NK-92 (cell line): ENCODE data around the gene FOXS1.

ENCODE experiments used
- DNase-seq: peaks from one replicate; lab custom pipeline; 2025; ENCODE audit not compliant: unreplicated experiment; lab: John Stamatoyannopoulos, UW

The FOXS1 gene

GRCh38 chr20:31845300-31845863, at the start of gene FOXS1:
Gene FOXS1 (minus strand): TSS chr20:31845604. CDS start chr20:31845542, 62 bp downstream.
- DNase-seq: no peak

- DNase-seq: no peak
Measured at GRCh38 chr20:31890646-31891045, 45.2 kb upstream of the FOXS1 start.

GRCh38 chr20:31883829-31884228, 38.4 kb upstream of the FOXS1 start:
- DNase-seq: no peak

- DNase-seq: no peak
Measured at GRCh38 chr20:31881945-31882344, 36.5 kb upstream of the FOXS1 start.

GRCh38 chr20:31879143-31879987, 34.0 kb upstream of the FOXS1 start:
- no peak for DNase-seq

GRCh38 chr20:31877684-31878083, 32.3 kb upstream of the FOXS1 start:
- DNase-seq: no peak

GRCh38 chr20:31875671-31876070, 30.3 kb upstream of the FOXS1 start:
- no peak for DNase-seq

GRCh38 chr20:31872406-31872805, 27.0 kb upstream of the FOXS1 start:
- no peak for DNase-seq

GRCh38 chr20:31871618-31871954, 26.2 kb upstream of the FOXS1 start:
- no peak for DNase-seq

GRCh38 chr20:31870726-31871617, 25.6 kb upstream of the FOXS1 start:
- no peak for DNase-seq

GRCh38 chr20:31869942-31870725, 24.7 kb upstream of the FOXS1 start, which contains the start of the genes DUSP15 and TTLL9:
Gene DUSP15 (minus strand): TSS chr20:31870527. CDS start chr20:31870337, 190 bp downstream.
Gene TTLL9 (plus strand): TSS chr20:31870634. CDS start chr20:31871127, 493 bp downstream.
- no peak for DNase-seq

- DNase-seq: no peak
Measured at GRCh38 chr20:31869673-31869941, 24.2 kb upstream of the FOXS1 start.

GRCh38 chr20:31868853-31869672, 23.7 kb upstream of the FOXS1 start:
- no peak for DNase-seq

- DNase-seq: no peak
Measured at GRCh38 chr20:31866221-31866620, 20.8 kb upstream of the FOXS1 start.

GRCh38 chr20:31864521-31865400, 19.4 kb upstream of the FOXS1 start:
- no peak for DNase-seq

GRCh38 chr20:31863296-31864085, 18.1 kb upstream of the FOXS1 start:
- DNase-seq: no peak

GRCh38 chr20:31862506-31862905, 17.1 kb upstream of the FOXS1 start:
- DNase-seq: no peak

GRCh38 chr20:31862157-31862470, 16.7 kb upstream of the FOXS1 start:
- no peak for DNase-seq
